HG02943 (cell line): Measurements from ENCODE around the gene NFKBIB.

Experiments used
- ATAC-seq: cut with Tn5 transposase; IDR thresholded peaks from one replicate; pipeline ENCODE4 v1.9.1; 2021; ENCODE audit warnings: mild to moderate bottlenecking, low read depth, moderate library complexity; ENCODE audit not compliant: unreplicated experiment

Gene NFKBIB

DNA sequence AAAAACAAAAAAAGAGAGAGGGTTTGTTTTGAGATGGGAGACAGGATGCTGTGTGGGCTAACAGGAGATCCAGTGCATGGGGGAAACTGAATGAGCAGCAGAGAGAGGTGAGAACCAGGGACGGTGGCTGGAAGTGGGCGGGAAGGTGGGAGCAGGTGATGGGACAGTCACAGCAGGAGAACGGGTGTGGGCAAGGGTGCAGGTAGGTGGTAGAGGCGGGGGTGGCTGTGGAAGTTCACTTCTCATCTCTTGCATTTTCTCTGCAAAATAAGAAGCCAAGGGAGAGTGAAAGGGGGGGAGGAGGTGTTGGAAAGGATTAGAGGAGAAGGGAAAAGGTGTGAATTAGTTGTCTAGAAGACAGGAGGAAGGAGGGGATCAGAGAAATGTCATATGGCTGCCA, 53.9 kb downstream of the NFKBIB start:
- ATAC-seq = no peak

GRCh38 chr19:38956264-38956663, 56.5 kb downstream of the NFKBIB start:
- ATAC-seq = no peak

DNA sequence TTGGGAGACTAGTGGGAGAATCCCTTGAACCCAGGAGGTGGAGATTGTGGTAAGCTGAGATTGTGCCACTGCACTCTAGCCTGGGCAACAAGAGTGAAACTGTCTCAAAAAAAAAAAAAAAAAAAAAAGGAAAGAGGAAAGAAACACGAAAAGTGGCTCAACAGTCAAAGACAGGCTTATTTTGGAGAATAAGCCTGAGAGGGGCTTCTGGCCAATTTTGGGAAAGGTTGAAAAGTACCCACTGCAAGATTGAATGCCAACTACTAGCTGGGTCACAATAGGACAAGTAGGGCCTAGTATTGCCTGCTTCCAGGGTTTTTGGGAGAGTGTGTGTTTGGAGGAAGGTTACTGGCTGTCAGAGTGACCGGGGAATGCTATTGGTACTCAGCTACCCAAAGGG, 58.5 kb downstream of the NFKBIB start:
- no peak for ATAC-seq
